DOHH2 (cell line): ENCODE results near the gene ANAPC7.

ENCODE experiments used
- H3F3A ChIP-seq: fragments of 200-600 bp; sonication (generic), shearing (Covaris generic); 2 replicates; pipeline ENCODE4 v1.6.0; 2016; ENCODE audit warnings: antibody characterized with exemption, mild to moderate bottlenecking; ENCODE audit not compliant: control insufficient read depth, insufficient read depth
- H3K27ac ChIP-seq: fragments of 200-600 bp; sonication (generic); 2 replicates; pipeline ENCODE4 v1.5.1; 2014; ENCODE audit warnings: low read depth, mild to moderate bottlenecking, low read length, moderate library complexity
- H3K27me3 ChIP-seq: fragments of 200-600 bp; sonication (generic); 2 replicates; pipeline ENCODE4 v1.6.1; 2014; ENCODE audit warnings: mild to moderate bottlenecking, low read length, mixed read lengths; ENCODE audit not compliant: control insufficient read depth
- H3K36me3 ChIP-seq: fragments of 200-600 bp; sonication (generic); 2 replicates; pipeline ENCODE4 v1.6.1; 2014; ENCODE audit warnings: mild to moderate bottlenecking, low read length, moderate library complexity, mixed read lengths; ENCODE audit not compliant: control insufficient read depth
- H3K4me1 ChIP-seq: fragments of 200-600 bp; sonication (generic); 2 replicates; pipeline ENCODE4 v1.6.1; 2014; ENCODE audit warnings: mild to moderate bottlenecking, low read length, mixed read lengths; ENCODE audit not compliant: control insufficient read depth
- H3K4me2 ChIP-seq: fragments of 200-600 bp; sonication (generic); 2 replicates; pipeline ENCODE4 v1.6.0; 2014; ENCODE audit warnings: mild to moderate bottlenecking, low read length, moderate library complexity
- H3K4me3 ChIP-seq: fragments of 200-600 bp; sonication (generic); 2 replicates; pipeline ENCODE4 v1.5.1; 2014; ENCODE audit warnings: mild to moderate bottlenecking, low read length, mixed read lengths
- H3K79me2 ChIP-seq: fragments of 200-600 bp; sonication (generic); 2 replicates; pipeline ENCODE4 v1.6.1; 2014; ENCODE audit warnings: mild to moderate bottlenecking, low read length, mixed read lengths; ENCODE audit not compliant: control insufficient read depth
- H3K9me2 ChIP-seq: fragments of 200-600 bp; sonication (generic); replicated peaks from 2 replicates; pipeline ENCODE4 v1.6.1; 2014; ENCODE audit warnings: mild to moderate bottlenecking, low read length, mixed read lengths; ENCODE audit not compliant: control insufficient read depth
- H3K9me3 ChIP-seq: fragments of 200-600 bp; sonication (generic); 2 replicates; pipeline ENCODE4 v1.6.1; 2014; ENCODE audit warnings: antibody characterized with exemption, low read length, mixed read lengths; ENCODE audit not compliant: control insufficient read depth, insufficient read depth
- H4K20me1 ChIP-seq: fragments of 200-600 bp; sonication (generic); 2 replicates; pipeline ENCODE4 v1.6.0; 2014; ENCODE audit warnings: low read depth, mild to moderate bottlenecking, antibody characterized with exemption, low read length, moderate library complexity; ENCODE audit not compliant: control insufficient read depth, insufficient read depth
- CTCF ChIP-seq: fragments of 200-600 bp; sonication (generic); IDR thresholded peaks from one replicate; pipeline ENCODE4 v1.5.1; 2014; ENCODE audit warnings: antibody characterized with exemption, mild to moderate bottlenecking, low read depth, low read length; ENCODE audit not compliant: poor library complexity, severe bottlenecking
- EZH2phosphoT487 ChIP-seq: fragments of 200-600 bp; sonication (generic); IDR thresholded peaks from 2 replicates; pipeline ENCODE4 v1.6.1; 2017; ENCODE audit warnings: borderline replicate concordance, mild to moderate bottlenecking, antibody characterized with exemption, low read length, moderate library complexity, mixed read lengths

Gene ANAPC7

GRCh38 chr12:110403146-110403975, at the start of gene ANAPC7:
ANAPC7 (minus strand) TSS chr12:110403708; CDS start chr12:110403627, 81 bp downstream.
- Histone ChIP-seq H3K27me3 (no peaks in the 10 kb centered on the region), H3K79me2 (peaks cover 55% of the 10 kb centered on the region), H3K36me3 (peaks cover 43% of the 10 kb centered on the region), H3K4me3 (peak within 1 kb of the TSS; percentile 92), H3K9me3 (no peaks in the 10 kb centered on the region), H3K9me2 (no peaks in the 10 kb centered on the region), H3K4me2 (peak within 1 kb of the TSS; percentile 67), H4K20me1 (no peaks in the 10 kb centered on the region), H3K4me1 (peaks cover 30% of the 10 kb centered on the region), H3F3A (no peaks in the 10 kb centered on the region), H3K27ac (peak within 1 kb of the TSS; percentile 78)
- TF ChIP-seq EZH2phosphoT487: no peak
- no peak for TF ChIP-seq CTCF

- H3K4me3 ChIP-seq: no peak overlapping the region
- H3K36me3 ChIP-seq: peaks cover 85% of the 10 kb centered on the region
- H3K4me1 ChIP-seq: peaks cover 44% of the 10 kb centered on the region
- no peaks in the 10 kb centered on the region for H3K27me3 ChIP-seq
- H4K20me1 ChIP-seq: peaks cover 24% of the 10 kb centered on the region
- no peaks in the 10 kb centered on the region for H3K9me3 ChIP-seq
- no peak overlapping the region for H3K4me2 ChIP-seq
- TF ChIP-seq EZH2phosphoT487 (no peak), CTCF (no peak)
- peaks cover 39% of the 10 kb centered on the region for H3K79me2 ChIP-seq
- no peaks in the 10 kb centered on the region for H3K9me2 ChIP-seq
- H3F3A ChIP-seq: peaks cover 27% of the 10 kb centered on the region
- no peak overlapping the region for H3K27ac ChIP-seq
Observed at GRCh38 chr12:110451263-110451662, 47.8 kb upstream of the ANAPC7 start.

DNA sequence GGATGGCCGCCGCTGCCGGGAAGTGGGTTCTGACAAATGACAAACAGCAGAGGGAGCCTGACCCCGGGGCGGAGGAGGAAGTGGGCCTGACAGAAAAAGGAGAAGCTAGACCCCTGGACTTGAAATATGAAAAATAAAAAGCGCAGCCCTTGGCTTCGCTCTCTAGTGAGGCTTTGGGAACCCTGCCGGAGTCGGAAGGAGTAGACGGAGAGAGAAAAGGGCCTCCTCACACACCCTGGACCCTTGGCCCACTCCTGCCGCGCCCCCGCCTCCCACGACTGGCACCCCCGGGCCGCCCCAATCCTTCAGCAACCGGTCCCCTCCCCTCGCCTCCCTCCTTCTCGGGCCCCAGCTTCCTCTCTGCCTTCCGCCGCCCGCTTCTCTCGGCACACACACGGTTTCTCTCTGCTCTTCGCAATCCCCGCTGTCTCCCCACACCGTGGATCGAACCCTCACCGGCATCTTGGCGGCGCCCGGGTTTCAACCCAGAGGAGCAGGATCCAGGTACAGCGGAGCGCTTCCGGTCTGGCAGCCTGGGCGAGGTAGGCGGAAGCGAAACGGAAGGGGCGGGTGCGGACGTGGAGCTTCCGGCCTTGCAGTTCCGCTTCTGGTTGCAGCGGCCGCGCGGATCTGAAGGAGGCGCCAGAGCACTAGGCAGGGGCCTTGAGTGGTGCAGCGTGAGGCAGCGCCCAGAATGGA, 46.4 kb upstream of the ANAPC7 start, which contains the start of gene ARPC3:
Gene ARPC3 (minus strand): TSS at position 539 of the 699 bp plus-strand sequence. CDS start 77 bp downstream, at position 462.
- peak within 1 kb of the TSS; percentile 96 for H3K4me3 ChIP-seq
- peaks cover 52% of the 10 kb centered on the region for H3K79me2 ChIP-seq
- no peaks in the 10 kb centered on the region for H3K27me3 ChIP-seq
- TF ChIP-seq CTCF (peak; percentile 87), EZH2phosphoT487 (no peak)
- H4K20me1 ChIP-seq: peaks cover 24% of the 10 kb centered on the region
- H3K4me2 ChIP-seq: peak within 1 kb of the TSS; percentile 94
- H3K4me1 ChIP-seq: peaks cover 34% of the 10 kb centered on the region
- no peaks in the 10 kb centered on the region for H3K9me2 ChIP-seq
- H3K36me3 ChIP-seq: peaks cover 81% of the 10 kb centered on the region
- peaks cover 25% of the 10 kb centered on the region for H3F3A ChIP-seq
- peak within 1 kb of the TSS; percentile 85 for H3K27ac ChIP-seq
- no peaks in the 10 kb centered on the region for H3K9me3 ChIP-seq
